Middle frontal gyrus (tissue), 1 donor: Measurements from ENCODE around the gene ENPP1.
"Not testable (repeated sequence)": the region's sequence is repeated elsewhere in the genome, so short reads cannot be mapped to it uniquely, and the experiment has no call there.

Experiments
- DNase-seq: peaks from one replicate; pipeline ENCODE4 v3.0.0-alpha.2; 2015; ENCODE audit warnings: low spot score; ENCODE audit errors: extremely low spot score

ENPP1 gene

GRCh38 chr6:131868836-131869235 is 61.0 kb downstream of the ENPP1 start:
- DNase-seq, result no peak

GRCh38 chr6:131875647-131876046 is 67.8 kb downstream of the ENPP1 start:
- no peak for DNase-seq

- no peak for DNase-seq
Observed at GRCh38 chr6:131876545-131876944, 68.7 kb downstream of the ENPP1 start.

GRCh38 chr6:131877999-131878789 is 70.4 kb downstream of the ENPP1 start:
- DNase-seq, result no peak

- DNase-seq, result no peak
Observed at GRCh38 chr6:131883016-131883415, 75.2 kb downstream of the ENPP1 start.

- DNase-seq, result no peak
Observed at GRCh38 chr6:131885237-131885636, 77.4 kb downstream of the ENPP1 start.

- DNase-seq, result no peak
Observed at GRCh38 chr6:131886517-131886916, 78.7 kb downstream of the ENPP1 start.

GRCh38 chr6:131890091-131890490 is 82.3 kb downstream of the ENPP1 start:
- no peak for DNase-seq

- no peak for DNase-seq
Observed at GRCh38 chr6:131893198-131893597, 85.4 kb downstream of the ENPP1 start.

- no peak for DNase-seq
Observed at GRCh38 chr6:131894493-131895424, 86.9 kb downstream of the ENPP1 start.

GRCh38 chr6:131897050-131897435 is 89.2 kb downstream of the ENPP1 start:
- no peak for DNase-seq

GRCh38 chr6:131897621-131898020 is 89.8 kb downstream of the ENPP1 start:
- DNase-seq, result no peak

GRCh38 chr6:131898718-131899117 is 90.9 kb downstream of the ENPP1 start:
- no peak for DNase-seq

- DNase-seq, result no peak
Observed at GRCh38 chr6:131900231-131900630, 92.4 kb downstream of the ENPP1 start.

GRCh38 chr6:131901326-131901873 is 93.6 kb downstream of the ENPP1 start:
- DNase-seq, result not testable (repeated sequence)

- not testable (repeated sequence) for DNase-seq
Observed at GRCh38 chr6:131903734-131904133, 95.9 kb downstream of the ENPP1 start.

GRCh38 chr6:131908787-131909186 is 101.0 kb downstream of the ENPP1 start:
- DNase-seq, result not testable (repeated sequence)

- peak; percentile 83 for DNase-seq
Observed at GRCh38 chr6:131909408-131910218, 101.8 kb downstream of the ENPP1 start.

GRCh38 chr6:131910219-131910589 is 102.4 kb downstream of the ENPP1 start:
- DNase-seq, result no peak

- no peak for DNase-seq
Observed at GRCh38 chr6:131910956-131911355, 103.1 kb downstream of the ENPP1 start.

- DNase-seq, result no peak
Observed at GRCh38 chr6:131911951-131912350, 104.1 kb downstream of the ENPP1 start.
